GM21390 (cell line): ENCODE results near the gene AGBL1.

ENCODE experiments used
- ATAC-seq: cut with Tn5 transposase; IDR thresholded peaks from one replicate; pipeline ENCODE4 v1.9.1; 2021; ENCODE audit not compliant: unreplicated experiment

Gene AGBL1

GRCh38 chr15:86776145-86776544 is 696.5 kb downstream of the AGBL1 start:
- no peak for ATAC-seq

DNA sequence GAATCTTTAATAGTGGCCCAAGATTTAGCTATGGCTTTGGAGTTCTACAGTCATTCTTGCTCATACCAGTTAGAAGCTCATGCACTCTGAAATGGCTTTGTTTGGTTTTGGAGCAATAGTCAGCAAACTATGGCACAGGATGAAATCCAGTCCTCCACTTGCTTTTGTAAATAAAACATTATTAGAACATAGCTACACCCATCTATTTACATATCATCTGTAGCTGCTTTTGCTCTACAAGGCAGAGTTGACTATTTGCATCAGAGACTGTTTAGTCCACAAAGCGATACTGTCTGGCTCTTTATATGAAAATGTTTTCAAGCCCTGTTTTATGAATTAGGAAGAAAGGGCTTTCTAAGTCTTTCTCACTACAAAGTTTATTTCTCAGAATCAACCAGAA is 716.9 kb downstream of the AGBL1 start:
- ATAC-seq: no peak

GRCh38 chr15:86797135-86797534 is 717.5 kb downstream of the AGBL1 start:
- ATAC-seq: no peak

DNA sequence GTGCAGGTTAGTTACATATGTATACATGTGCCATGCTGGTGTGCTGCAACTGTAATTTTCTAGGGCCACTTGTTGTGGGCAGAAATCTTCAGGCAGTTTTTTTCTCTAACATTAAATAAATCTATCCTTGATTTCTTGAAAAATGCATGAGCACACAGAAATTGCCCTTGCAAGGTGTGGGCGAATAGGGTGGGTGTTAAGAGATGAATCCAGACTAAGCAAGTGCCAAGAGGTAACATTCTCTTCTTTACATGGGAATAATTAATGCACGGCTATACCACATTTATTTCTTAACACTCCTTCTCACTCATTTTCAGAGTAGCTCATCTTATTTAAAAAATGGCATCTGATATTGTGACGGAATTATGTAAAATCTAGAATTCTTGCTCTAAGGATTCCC is 719.6 kb downstream of the AGBL1 start:
- ATAC-seq: no peak

- ATAC-seq: no peak
These were observed 722.6 kb downstream of the AGBL1 start for GRCh38 chr15:86802244-86802643.

GRCh38 chr15:86804406-86804805 is 724.7 kb downstream of the AGBL1 start:
- no peak for ATAC-seq

GRCh38 chr15:86810329-86810728 is 730.7 kb downstream of the AGBL1 start:
- no peak for ATAC-seq

DNA sequence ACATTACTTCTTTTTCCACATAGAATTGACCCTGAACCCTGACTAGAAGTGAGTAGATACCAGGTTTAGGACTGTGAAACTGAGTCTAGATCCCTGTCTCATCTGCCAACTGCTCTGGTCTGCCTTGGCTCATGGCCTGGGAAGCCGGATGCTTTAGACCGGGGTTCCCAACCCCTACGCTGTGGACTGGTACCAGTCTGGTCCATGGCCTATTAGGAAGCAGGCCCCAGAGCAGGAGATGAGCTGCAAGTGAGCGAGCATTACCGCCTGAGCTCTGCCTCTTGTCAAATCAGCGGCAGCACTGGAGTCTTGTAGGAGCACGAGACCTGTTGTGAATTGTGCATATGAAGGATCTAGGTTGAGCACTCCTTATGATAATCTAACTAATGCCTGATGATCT is 734.2 kb downstream of the AGBL1 start:
- ATAC-seq: no peak

DNA sequence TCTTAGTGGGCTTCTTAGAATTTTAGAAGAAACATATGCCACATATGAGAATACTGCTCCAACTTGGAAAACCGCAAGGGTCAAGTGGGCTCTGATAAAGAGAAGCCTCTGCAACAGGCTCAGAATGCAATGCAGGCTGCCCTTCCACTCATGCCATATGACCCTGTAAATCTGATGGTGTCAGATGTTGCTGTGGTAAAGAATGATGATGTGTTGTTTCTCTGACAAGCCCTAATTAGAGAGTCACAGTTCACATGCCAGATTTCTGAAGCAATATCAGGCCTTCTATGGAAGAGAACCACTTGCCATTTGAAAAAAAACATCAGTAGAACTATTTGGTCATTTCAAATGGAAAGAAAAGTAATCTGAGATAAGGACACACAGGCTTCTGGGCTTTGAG is 749.6 kb downstream of the AGBL1 start:
- no peak for ATAC-seq

- ATAC-seq: no peak
These were observed 750.6 kb downstream of the AGBL1 start for GRCh38 chr15:86830304-86830703.

GRCh38 chr15:86833595-86833994 is 753.9 kb downstream of the AGBL1 start:
- ATAC-seq: no peak

DNA sequence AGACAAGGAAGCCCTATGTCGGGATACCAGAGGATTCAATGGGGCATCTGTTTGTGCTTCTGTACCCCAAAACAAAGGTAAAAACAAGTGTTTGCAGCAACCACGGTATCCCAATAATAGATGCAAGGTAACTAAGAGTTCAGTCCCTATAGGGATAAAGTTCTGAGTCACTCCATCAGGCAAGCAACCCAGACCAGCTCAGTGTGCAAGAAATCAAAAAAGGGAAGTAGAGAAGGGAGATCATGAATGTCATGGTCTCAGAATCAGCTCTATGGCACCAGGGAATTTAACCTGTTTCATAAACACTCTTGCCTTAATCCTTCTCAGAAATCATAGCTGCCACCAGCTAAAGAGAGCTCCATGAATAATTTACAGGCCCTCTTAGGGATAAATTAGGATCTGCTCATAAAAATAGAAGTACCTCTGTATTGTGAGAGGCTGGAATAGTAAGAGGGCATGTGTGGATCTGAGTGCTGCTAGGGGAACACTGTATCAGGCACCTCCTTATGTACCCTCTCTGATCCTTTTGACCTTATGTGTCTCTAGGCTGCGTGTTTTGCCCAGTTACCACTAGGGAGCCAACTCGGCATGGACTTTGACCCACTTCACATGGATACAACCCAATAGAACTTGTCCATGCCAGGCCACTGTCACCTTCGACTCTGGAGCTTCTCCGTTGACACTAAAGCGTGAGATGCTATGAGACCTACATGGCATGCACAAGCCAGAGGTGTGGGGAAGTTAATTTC is 754.6 kb downstream of the AGBL1 start:
- ATAC-seq: no peak

DNA sequence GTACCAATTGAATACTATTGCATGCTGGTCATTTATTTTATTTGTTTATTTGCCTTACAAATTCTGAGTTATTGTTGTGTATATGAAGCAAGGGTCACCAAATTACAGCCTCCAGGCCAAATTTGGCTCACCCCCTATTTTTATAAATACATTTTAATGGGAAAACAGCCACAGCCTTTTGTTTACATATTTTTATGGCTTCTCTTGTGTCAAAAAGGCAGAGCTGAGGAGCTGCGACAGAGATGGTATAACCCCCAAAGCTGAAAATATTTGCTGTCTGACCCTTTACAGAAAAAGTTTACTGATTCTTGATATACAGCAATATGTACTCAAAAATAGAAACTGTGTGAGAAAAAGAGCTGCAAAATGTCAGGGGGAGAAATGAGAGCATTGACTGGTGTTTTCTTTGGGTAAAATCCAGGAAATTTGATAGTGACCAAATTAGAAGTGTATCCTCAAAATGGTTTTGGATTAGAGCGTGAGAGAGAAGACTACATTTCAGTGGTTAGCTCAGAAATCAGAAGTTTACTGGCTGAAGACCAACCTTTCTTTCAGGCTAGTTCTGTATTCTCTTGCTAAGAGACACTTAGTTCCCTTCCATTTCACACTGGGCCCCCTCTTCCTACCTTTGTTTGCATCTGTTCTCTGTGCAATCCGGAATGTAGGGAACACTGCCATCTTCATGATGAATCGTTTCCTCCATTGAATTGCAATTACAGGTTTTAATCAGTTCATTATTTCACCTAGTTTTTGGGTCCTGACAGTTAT is 757.8 kb downstream of the AGBL1 start:
- ATAC-seq: no peak

DNA sequence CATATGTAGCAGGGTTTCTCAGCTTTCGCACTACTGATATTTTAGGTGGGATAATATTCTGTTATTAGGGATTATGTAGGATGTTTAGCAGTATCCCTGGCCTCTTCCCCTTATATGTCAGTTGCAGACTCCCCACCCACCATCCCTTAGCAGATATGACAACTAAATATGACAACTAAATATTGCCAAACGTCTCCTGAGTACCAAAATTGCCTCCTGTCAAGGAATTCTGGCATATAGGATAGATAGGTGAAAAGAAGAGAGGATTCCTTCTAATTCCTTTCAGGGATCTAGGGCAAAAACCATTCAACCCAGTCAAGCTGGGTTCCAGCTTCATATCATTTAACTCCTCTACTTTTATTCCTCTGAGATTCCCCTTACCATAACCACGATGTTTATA is 759.8 kb downstream of the AGBL1 start:
- no peak for ATAC-seq

GRCh38 chr15:86840996-86841395 is 761.3 kb downstream of the AGBL1 start:
- no peak for ATAC-seq

DNA sequence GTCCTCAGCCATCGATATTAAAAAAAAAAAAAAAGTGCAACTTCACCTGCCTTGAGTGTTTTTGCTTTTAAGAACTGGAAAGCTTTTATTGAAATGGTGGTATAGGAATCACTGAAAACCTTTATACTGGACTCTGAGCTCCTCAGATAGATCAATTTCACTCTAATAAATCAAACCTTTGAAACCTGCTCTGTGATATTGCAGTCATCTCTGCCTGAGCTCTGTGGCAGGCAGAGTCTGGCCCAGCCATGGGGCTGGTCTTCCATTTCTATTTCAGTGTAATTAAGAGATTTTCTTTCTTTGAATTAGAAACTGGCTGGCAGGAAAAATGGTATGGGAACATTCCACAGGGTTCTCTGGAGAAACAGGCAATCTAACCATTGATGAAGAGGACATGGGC is 762.5 kb downstream of the AGBL1 start:
- no peak for ATAC-seq

DNA sequence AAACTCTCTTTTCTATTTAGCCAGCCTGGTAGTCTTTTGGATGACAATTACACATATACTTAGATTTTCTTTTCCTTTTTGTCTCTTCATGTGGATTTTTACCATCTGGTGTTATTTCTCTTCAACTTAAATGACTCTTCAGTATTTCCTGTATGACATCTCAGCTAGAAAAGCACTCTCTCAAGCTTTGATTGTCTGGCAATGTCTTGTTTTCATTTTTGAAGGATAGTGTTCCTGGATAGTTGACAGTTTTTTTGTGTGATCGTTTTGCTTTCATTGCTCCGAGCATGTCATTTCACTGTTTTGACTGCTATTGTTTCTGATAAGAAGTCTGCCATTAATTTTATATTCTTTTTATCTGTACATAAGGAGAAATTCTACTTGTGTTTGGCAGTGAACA is 766.4 kb downstream of the AGBL1 start:
- ATAC-seq: no peak

GRCh38 chr15:86849136-86849535 is 769.5 kb downstream of the AGBL1 start:
- no peak for ATAC-seq

DNA sequence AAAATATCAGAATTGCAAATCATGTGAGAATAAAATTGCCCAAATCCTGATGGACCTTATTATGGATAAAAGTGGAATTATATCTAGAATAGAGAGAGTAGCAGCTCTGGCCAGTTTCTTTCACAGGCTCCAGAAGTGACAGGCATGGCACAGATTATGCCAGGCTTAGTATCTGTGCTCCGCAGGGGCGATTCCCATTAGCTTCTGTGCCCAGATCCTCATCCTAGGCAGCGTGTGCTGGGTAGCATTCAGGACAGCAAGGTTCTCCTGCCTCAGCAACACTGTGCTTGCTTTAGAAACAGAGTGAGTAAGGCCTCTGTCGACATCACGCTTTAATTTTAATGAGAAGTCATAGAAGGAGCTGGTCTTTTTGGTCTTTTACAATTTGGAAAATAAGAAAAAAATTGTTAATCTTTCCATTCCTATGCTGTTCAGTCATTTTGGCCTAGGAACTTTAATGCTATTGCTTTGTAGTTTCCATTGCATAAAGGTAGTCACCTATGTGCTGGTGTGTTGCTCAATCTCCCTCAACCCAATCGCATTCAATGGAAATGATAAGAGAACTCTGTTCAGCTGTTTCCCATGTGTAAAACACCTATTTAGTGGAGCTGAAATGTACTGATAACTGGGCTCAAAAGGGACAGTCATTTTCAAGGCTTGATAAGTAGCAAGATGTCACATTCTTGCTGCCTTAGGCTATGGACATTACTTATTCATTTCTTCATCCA is 770.1 kb downstream of the AGBL1 start:
- ATAC-seq: no peak

GRCh38 chr15:86850939-86851338 is 771.3 kb downstream of the AGBL1 start:
- ATAC-seq: no peak

DNA sequence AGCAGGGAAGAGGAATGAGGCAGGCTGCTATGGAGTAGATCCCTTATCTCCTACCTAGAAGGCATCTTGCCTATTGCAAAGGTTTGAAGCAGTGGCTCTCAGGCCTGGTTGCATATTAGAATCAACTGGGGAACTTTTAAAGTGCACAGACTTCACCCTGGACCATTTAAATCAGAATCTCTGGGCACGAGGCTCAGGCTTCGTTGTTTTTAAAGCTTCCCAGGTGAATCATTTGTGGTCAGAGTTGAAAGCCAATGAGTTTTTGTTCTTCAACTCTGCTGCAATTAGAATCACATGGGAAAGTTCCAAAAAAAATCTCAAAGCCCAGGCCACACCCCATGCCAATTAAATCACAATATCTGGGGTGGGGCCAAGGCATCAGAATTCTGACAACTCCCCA is 773.1 kb downstream of the AGBL1 start:
- no peak for ATAC-seq

- ATAC-seq: no peak
These were observed 774.5 kb downstream of the AGBL1 start for GRCh38 chr15:86854176-86854575.
